ENCODE measurements around the gene ALK.

ALK gene

DNA sequence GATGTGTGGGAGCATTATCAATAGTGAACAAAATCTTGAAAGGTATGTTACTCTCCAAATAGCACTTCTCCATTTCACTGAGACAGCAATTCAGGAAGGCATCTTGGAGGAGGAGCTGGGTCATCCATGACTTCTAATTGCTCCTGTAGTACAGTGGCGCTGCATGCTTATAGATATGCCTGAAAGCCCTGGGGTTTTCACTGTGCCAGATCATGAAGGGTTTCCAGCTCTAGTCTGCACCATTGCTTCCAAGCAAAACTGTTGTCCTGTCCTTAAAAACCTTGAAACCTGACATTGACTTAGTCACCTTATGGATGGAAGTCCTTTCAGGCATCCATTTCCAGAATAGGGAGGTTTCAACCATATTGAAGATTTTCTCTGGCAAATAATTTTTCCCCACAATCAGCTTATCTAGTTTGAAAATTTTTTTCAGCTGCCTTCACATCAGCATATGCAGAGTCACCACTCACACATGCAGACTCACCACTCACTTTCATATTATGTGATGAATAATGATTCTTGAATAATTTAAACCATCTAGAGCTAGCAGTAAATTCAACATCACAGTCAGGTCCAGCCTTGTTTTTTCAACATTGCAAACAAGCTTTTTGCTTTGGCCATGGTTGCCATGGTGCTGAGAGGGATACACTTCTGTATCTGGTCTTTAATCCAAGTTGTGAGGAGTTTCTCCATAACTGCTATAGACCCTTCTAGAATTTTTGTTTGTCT is 509.0 kb downstream of the ALK start:
- no peak for DNase-seq (ENCODE audit: low read depth, low spot score)

DNA sequence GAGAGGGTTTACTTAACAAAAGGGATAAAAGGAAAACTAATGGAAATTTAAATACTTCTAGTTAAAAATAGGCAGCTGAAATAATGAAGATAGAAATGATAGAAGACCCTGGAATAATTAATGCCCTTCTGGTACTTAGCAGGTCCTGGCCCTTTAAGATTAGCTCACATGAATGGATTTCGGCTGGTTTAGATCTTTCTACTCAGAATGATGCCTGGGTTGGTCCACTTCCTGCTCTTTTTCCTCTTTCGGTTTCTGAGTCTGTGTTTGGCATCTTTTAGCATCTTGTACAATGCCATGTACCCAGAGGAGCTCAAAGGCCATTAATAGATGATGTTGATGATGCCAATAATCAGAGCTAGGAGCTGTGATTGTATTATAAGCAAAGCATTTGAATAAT is 515.7 kb downstream of the ALK start:
- no peak for DNase-seq (ENCODE audit: low read depth, low spot score)

DNA sequence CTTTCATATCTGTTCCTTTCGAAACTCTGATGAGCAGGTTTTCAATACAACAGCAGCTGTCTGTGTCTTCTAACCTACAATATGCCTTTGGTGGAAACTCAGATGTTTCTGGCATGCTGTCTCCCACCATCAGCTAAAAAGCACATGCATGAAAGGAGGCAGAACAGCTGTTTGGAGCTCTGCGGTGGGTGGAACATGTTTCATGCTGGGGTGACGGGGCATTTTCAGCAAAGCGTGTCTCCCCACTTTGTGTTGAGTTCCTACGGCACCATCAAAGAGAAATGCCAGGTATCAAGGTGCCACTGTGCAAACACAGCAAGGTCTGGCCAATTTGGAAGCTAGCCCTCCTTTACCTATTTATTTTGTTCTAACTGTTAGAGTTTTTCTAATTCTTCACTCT is 516.1 kb downstream of the ALK start:
- no peak for DNase-seq (ENCODE audit: low read depth, low spot score)

DNA sequence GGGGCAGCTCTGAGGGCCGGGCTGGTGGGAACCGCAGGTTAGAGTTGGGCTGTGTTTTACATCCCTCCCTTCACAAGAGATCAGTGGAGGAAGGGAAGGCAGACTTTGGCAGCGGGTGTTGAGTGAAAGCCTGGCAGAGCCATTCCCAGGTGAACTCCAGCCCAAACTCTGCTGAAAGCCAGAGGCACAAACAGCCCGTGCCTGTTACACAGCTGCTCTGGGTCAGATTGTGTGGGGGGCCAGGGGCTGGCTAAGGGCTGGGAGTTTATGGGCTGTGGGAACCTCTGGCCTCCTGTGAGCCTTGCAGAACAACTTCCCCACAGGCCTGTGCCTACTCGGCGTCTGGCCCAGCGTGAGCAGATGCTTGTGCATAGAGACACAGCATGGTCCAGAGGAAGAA is 519.4 kb downstream of the ALK start:
- no peak for DNase-seq (ENCODE audit: low read depth, low spot score)

DNA sequence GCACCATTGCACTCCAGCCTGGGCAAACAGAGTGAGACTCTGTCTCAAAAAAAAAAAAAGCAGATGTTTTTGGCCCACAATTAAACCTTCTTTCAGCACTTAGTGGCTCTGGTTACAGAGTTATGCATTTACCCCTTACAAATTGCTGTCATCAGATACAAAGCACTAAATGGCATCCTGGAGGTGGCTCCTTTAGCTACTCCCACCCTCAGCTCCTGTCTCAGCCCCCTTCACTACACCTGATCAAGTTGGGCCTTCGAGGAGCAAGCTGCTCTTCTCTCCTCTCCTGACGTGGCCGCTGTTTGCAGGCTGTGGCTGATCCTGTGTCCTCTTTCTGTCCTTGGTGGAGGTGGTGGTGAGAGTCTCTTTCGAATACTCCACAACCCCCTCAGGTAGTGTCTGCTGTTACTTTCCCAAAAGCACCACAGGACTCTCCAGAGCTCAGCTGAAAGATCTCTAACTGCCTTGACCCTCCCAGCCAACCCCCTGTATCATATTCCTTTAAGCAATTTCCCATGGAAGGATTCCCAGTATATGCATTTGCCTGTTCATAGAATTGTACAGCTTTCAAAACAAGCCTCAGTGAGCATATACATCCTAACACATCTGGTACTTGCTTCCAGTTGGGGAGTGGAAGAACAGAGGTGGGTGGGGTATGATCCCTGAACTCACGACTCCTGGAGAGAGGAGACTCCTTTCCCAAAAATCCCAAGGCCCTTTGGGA is 520.3 kb downstream of the ALK start:
- DNase-seq (ENCODE audit: low read depth, low spot score), result no peak

DNA sequence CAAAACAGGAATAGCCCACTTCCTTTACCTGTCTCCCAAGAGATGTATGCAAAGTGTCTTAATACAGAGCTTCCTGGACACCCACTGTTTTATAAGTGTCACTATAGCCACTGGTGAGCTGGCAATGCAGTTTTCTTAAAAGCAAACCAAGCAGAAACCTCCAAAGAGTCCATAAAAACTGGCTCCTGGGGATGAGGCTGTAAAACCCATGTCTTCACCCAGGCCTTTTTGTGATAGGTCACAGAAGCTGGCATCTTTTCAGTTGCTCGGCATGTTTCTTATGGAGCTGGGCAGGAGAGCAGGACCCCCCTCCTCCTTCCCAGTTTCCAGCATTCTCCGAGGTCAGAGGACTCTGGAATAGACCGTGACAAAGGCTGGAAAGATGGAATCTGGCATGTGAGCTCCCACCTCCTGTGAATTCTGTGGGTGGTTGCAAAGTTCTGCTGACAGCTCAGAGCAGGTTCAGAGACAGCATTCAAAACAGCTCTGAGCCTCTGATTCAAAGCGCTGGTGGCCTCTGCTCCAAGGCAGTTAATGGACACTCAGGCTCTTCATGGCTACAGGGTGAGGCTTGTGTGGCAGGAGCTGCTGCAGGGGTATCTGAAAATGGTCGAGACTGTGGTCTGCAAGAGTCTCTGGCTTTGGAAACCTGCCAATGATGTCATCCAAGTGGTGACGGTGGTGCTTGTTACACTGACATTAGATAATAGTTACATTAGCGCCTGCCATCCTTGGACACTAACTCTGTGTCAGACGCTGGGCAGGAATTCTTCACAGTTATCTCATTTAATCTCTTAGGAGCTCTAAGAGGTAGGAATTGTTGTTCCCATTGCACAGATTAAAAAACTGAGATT is 522.8 kb downstream of the ALK start:
- DNase-seq (ENCODE audit: low read depth, low spot score), result no peak

DNA sequence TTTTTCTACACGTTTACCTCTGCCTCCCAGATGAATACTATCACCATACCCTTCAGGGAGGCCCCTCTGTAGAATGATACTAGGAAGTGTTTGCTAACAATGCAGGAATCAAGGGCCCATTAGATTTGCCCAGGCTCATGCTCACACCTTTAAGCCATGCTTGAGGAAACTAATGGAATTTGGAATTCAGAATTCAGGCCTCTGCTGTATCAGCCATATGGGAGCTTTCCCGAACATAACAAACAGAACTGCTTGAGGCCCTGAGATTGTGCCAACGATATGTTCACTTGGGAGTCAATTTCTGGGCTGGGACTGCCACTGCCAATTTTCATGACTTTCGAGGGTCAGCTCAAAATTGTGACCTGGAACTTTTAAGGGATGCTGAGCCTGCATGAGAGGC is 523.7 kb downstream of the ALK start:
- no peak for DNase-seq (ENCODE audit: low read depth, low spot score)

DNA sequence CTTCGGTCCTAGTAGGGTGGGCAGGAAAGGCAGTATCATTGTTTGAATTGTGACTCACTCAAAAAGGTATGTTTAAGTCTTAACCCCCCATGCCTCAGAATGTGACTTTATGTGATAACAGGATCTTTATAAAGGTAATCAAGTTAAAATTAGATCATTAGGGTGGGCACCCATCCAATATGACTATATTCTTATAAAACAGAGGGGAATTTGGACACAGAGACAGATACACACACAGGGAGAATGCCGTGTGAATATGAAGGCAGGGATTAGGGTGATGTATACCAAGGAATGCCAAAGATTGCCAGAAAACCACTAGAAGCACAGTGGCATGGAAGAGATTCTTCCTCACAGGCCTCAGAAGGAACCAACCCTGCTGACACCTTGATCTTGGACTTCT is 524.3 kb downstream of the ALK start:
- no peak for DNase-seq (ENCODE audit: low read depth, low spot score)

DNA sequence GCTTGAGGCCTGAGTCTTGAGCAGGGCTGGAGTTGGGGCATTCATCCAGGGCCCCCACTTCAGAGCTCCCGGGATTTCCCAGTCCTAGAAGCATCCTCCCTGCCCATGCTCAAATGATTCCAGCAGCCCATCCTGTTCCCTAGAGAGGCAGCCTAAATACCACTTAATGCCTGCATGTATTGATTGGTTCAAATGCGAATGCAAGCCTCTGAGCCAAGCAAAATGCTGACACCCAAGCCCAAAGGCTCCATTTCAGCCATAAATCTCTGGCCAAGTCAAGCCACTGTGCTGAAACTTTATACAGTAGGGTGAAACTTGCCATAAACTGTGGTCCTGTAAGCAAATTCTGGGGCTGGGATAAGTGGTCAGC is 526.4 kb downstream of the ALK start:
- DNase-seq (ENCODE audit: low read depth, low spot score), result no peak

DNA sequence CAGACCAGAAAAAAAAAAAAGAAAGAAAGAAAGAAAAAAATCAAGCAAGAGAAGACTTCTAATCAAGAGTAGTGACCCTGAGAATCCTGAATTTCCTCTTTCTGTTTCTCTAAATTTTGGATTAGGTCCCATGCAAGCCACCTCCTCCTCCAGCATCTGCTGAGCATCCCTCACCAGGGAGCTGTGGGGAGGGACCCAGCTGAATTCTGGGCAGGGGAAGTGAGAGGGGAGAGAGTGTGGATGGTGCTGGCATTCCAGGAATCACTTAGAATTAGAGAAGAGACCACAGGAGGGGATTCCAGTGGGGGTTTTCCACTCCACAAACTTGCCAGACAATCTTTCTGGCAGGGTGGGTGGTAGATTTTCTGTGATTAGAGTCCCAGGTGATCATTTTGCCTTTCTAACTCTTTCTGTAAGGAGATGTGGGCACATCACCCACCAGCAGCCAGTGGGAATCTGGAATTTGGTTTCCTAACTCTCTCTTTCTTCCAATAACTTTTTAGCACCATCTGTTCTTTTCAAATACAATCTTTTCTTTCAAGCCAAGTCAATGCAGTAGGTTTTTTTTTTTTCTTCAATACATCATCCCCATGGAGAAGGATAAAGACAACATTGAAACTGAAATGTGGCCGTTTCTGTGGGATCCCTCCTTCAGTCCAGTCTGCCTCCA is 526.9 kb downstream of the ALK start:
- no peak for DNase-seq (ENCODE audit: low read depth, low spot score)

DNA sequence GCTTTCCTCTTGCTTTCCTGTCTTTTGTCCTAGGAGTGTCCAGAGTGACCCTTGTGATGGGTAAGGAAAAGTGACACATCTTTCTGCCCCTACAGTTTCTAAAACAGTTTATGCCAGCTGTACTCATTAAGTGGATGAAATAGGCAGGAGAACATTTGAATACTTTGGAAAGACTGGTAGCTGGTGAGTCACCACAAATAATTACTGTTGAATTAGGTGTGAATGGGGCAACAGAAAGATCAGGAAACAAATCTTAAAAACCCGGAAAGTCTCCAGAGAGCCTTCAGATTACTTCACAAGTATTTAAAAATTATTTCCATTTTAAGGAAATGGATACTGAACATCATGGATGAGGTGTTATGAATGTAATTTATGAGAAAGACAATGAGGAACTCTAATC is 527.7 kb downstream of the ALK start:
- DNase-seq (ENCODE audit: low read depth, low spot score), result no peak

DNA sequence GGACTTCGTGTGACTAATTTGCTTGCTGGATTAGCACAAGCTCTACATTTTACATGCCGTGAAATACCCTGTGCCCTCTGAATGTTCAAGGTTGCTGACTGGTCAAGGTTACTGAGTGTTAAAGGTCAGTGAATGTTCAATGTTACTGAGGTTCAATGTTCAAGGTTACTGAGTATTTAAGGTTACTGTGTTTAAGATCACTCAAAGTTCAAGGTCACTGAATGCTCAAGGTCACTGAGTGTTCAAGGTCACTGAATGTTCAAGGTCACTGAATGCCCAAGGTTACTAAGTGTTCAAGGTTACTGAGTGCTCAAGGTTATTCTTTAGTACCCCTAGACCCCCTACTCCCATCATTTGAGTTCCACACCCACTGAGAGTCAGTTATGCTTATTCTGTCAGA is 528.6 kb downstream of the ALK start:
- no peak for DNase-seq (ENCODE audit: low read depth, low spot score)

DNA sequence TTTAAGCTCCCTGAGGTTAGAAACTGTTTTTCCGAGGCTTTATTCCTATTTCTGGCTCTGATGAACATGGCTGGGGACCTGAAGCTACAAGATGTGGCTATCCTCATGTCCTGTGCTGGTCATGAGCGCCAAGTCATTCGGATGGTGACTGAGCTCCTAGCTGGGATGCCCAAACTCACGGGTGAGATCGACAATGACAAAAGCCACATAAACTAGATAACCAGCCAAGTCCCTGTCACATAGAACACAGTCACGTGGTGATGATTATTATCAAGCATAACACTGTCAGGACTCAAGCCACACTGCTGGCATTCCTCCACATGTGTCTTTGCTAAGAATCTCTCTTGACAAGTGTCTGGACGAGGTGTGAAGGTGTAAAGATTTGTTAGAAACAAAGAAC is 531.2 kb downstream of the ALK start:
- DNase-seq (ENCODE audit: low read depth, low spot score), result no peak

DNA sequence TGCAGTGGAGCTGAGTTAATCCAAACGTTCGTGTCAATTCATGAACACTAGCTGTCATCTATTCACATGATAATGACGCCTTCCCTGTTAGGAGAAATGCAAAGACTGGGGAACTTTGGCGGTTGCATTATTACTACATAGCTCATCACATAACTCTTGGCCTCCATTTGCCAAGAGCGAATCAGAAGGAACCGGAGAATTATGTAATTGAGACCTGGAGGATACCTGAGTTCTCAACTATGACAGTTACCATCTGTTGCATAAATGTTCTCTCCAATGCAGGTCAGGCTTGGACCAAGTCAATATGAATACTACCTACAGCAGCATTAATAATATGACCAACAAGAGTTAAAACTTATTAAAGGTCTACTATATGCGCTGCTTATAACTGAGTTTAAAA is 531.7 kb downstream of the ALK start:
- no peak for DNase-seq (ENCODE audit: low read depth, low spot score)

DNA sequence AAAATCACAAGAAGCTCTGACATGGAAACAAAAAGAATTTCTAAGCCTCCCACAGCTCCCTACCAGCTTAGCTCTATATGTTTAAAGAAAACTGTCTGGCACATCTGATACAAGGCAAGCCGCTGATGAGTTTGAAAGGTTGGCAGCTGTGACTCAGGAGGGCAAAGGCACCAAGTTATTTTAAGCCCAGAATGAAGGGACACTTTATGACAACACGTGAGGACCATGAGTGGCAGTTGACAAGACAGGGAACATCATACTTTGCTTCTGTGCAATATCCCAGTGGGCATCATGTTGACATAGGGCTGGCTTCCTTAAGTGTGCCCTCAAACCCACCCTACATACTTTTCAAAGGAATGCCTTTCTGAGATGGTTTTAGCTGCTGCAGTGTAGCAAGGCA is 533.3 kb downstream of the ALK start:
- DNase-seq (ENCODE audit: low read depth, low spot score), result no peak

DNA sequence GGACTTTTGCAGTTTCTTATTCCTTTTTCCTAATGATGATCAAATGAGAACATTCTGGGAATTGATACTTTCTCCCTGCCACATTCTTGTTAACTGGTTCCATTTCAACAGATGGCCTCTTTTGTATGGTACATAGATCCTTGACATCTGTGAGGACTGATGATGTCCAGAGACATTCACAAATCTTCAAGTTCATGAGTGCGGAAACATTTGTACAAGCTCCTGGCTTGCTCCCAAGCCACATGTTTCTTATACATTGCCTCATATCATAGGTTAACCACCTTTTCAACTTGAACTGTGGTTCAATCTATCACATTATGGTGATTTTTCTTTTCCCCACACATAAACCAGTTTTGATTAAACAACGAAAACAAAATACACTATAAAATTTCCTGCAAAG is 538.9 kb downstream of the ALK start:
- no peak for DNase-seq (ENCODE audit: low read depth, low spot score)

DNA sequence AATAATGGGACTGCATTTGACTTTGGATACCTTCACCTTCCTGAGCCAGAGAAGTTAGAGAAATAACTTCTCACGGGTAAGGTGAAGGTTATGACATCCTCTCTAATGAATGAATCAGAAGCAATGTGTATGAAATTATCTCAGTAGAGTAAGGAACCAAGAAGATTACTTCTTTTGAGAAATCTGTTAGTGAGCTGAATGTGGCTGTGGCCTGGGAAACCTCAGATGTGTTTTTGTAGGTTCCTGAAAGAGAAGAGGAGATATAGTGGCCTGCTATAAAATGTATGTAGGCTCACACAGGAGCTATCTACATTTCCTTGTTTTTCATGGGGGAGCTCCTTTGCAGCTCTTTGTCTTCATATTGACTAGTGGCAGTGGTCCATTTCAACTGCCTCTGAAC is 543.6 kb downstream of the ALK start:
- DNase-seq (ENCODE audit: low read depth, low spot score), result no peak

DNA sequence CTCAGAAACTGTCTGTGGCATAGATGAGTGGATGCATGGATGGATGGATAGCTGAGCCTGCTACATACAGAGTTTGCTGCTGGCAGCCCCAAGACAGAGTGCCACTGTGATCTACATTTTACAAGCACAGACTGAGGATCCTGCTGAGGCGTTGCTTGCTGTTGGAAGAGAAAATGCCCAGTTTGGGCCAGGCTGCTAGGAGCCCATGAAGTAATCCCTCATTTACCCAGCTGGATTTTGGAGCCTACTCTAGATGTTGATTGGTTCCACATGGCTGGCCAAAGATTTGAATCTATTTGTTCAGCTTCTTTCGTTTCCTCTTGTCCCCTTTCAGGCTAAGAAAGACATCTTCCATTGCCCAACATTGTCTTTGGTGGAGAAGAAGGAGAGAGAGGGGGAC is 544.8 kb downstream of the ALK start:
- DNase-seq (ENCODE audit: low read depth, low spot score), result no peak

DNA sequence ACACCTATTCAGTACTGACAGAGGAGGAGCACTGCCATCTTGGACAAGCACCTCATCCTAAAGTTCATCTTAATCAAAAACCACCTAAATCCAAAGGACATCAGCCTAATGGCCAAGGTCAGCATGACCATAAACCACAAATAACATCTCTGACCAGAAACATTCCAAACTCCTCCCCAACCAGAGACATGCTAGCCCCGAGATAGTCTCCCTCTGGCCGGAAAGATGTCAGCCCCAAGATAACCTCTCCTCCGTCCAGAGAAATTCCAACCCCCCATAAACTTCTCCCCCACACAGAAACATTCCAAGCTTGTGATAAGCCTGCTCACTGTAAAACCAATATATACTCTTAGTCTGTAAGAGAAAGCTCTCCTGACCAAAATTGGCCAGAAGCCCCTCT is 545.5 kb downstream of the ALK start:
- DNase-seq (ENCODE audit: low read depth, low spot score), result no peak

DNA sequence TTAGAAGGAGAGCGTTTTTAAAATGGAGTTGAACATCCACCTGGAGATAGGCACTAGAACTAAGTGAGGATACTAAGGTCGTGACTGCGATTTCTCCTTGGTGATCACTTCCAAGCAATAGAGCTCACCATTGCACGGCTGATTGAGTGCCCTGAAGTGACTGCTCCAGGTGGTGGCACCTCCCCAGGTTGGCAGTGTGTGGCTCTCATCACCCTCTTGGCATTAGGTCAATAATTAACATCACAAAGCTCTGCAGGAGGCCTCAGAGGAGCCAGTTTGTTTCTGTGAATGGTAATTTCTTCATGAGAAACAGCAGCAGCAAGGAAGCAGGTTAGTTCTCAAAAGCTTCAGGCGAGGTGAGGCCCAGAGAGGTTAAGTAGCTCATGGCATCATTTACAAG is 546.6 kb downstream of the ALK start:
- no peak for DNase-seq (ENCODE audit: low read depth, low spot score)

DNA sequence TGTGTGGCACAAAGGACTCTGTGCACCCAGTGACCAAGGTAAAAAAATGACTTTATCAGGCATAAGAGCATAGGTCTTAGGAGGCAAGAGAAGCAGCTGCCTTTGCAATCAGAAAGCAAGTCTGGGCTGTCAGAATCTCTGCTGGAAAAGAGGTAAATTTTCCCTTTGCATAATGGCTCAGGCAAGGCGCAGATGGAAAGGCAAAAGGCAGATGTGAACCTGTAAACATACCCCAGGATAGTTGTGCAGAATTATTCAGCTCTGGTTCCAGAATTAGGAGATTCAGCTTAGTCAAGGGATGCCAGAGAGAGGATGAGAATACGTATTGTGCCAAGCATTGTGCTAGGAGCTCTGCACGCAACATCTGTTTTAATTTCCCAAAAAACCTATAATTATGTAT is 547.5 kb downstream of the ALK start:
- no peak for DNase-seq (ENCODE audit: low read depth, low spot score)

DNA sequence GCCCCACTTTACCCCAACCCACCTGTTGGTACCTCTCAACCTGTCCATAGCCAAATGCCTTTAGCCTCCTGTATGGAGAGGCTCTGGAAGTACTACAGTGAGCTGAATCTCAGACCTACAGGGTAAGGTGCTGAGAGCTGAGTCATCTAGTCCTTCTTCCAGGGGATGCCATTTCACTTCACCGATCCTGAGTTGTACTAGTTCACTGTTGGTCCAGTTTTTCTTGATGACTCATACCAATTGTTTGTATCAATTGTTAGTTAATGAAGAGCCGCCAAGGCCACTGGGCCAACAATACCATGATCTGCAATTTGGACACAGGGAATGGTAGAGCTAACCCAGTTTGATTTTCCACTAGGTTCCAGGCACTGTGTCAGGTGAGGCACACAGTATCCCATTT is 549.2 kb downstream of the ALK start:
- no peak for DNase-seq (ENCODE audit: low read depth, low spot score)
